CD4-positive, alpha-beta T cell treated with Interleukin-15 for 1 hour (primary cell): ENCODE measurements around the gene LZTS3.
A peak's percentile ranks its signal among the peaks of the same experiment; 100 is the strongest.
"Not testable (repeated sequence)": the region's sequence is repeated elsewhere in the genome, so short reads cannot be mapped to it uniquely, and the experiment has no call there.

Experiments
- DNase-seq: peaks from one replicate; pipeline ENCODE4 v3.0.0-alpha.2; 2020

The LZTS3 gene

GRCh38 chr20:3172933-3173609, at the start of gene LZTS3:
Gene LZTS3, minus strand, starts transcription at chr20:3173549. Its CDS starts 6,386 bp downstream, at chr20:3167163.
- peak; percentile 93 for DNase-seq

DNA sequence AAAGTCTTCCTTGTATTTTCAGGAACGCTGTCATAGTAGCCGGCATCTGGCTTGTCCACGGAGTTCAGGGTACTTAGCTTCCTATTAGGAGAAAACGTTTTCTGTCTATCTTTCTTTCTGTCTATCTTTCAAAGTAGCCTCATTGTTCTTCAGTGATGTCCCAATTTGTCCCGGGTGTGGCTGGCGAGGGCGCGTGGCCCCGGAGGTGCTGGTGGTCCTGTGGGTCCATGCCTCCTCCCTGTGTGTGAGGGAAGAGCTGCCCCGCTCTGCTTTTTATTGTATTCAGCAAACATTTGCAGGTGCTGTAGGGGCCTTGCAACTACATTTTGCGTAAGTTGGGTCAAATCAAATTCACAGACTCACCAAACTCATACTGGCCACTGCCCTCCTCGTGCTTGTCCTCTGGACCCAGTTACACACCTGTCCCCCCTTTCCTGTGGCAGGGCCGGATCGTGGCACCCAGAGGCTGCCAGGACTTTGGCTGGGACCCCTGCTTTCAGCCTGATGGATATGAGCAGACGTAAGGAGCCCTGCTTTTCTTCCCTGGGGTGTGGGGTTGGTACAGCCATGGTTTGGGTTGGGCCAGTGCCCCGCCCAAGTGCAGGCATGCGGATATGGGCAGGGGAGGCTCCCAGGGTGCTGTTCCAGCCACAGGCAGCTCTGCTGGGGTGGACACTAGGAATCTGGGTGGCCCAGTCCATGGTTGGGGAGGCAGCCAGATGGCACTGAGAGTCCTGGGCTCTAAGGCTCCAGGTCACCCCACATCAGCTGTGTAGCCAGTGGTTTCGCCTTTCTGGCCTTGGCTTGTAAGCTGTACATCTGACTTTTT, 48.3 kb upstream of the LZTS3 start:
- DNase-seq = no peak

DNA sequence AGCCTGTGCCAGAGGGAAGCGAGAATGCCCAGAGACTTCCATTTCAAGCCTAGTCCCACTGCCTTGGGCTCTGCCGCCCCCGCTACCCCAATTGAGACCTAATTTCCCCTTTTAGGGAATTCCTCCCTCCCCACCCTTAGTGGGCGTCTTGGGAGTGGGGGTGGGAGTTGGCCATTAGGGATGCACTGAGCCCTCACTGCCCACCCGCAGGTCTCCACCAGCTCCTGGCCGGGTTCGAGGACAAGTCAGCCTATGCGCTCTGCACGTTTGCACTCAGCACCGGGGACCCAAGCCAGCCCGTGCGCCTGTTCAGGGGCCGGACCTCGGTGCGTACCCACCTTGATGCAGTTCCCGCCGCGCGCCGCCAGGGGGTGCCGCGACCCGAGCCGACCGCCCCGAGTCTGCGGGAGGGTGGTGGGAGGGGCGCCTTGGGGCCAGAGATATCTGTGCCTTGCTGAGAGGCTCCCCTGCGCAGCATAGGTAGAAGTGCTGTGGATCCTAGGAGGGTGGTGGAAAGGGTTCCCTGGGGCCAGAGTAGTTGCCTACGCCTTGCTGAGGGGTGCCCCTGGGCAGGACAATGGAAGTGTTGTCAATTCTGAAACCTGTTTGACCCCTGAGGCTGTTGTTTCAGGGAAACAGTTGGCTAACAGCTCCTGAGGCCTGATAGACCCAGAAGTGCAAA, 45.1 kb upstream of the LZTS3 start:
- peak; percentile 65 for DNase-seq

GRCh38 chr20:3215359-3215917, 42.1 kb upstream of the LZTS3 start:
- not testable (repeated sequence) for DNase-seq

DNA sequence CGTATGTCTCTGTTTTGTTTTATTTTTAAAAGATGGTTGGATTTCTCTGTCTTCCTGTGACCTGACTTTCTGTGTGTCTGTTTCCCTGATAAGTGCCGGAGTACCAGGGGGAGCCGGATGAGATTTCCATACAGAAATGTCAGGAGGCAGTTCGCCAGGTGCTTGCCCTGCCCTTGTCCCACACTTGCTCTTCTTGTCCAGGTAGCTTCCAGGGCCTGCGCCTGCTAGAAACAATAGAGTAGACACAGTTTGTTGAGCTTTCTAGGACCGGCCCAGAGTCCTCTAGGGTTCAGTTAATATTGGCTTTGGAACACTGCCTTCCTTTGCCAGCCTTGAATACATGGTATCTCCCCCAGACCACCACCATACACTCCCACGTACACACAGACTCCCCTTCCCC, 39.9 kb upstream of the LZTS3 start:
- DNase-seq = no peak

- no peak for DNase-seq
Observed at GRCh38 chr20:3210346-3210745, 37.0 kb upstream of the LZTS3 start.

GRCh38 chr20:3209946-3210317, 36.6 kb upstream of the LZTS3 start:
- no peak for DNase-seq

DNA sequence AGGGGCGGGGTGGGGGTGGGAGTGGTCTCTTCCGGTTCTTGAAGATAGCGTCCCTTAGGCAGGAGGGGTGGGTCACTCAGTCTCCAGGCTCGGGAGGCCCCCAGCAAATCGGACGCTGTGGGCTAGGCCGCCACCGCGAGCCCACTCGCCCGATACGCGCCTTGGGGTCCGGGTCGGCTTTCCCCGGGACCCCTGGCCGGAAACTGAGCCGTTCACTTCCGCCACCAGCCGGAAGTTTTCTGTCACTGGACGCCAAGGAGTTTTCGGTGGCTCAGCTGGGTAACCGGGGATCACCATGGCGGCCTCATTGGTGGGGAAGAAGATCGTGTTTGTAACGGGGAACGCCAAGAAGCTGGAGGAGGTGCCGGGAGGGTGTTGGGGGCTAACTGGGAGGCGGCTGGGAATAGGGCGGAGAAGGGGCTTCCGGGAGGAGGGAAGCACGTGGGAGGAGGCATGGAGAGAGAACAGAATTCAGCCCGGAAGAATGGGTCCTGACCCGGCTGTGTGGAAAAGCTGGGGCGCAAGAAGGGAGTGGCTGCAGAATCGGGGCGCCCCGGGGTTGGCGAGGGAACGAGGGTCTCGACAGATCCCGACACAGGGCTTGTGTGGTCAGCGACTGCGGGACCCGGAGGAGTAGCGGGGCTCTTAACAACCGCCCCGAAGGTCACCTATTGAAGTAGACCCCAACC, 36.1 kb upstream of the LZTS3 start, which contains the start of gene ITPA:
Gene ITPA, plus strand, starts transcription at position 242 of the 689 bp plus-strand sequence. Its CDS starts 54 bp downstream, at position 296.
- peak; percentile 58 for DNase-seq

DNA sequence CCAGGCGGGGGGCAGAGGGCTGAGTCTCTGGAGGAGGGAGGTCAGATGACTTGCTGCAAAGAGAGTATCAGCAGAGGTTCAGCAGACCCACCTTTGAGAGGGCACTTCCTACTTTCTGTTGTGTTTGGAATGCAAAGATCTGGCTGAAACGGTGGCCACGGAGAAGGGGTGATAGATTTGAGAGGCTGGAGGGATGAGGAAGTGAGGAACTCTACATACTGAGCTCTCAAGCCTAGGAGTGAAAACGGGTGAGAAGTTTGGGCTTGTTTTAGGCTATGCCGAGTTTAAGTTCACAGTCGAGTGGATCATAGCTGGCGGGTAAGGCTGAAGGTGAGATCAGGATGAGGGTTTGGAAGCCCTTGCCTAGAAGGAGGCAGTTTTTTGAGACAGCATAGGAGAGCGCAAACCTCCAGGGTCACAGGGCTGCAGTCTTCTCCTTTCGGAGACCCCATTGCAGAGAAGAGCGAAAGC, 35.5 kb upstream of the LZTS3 start:
- no peak for DNase-seq

DNA sequence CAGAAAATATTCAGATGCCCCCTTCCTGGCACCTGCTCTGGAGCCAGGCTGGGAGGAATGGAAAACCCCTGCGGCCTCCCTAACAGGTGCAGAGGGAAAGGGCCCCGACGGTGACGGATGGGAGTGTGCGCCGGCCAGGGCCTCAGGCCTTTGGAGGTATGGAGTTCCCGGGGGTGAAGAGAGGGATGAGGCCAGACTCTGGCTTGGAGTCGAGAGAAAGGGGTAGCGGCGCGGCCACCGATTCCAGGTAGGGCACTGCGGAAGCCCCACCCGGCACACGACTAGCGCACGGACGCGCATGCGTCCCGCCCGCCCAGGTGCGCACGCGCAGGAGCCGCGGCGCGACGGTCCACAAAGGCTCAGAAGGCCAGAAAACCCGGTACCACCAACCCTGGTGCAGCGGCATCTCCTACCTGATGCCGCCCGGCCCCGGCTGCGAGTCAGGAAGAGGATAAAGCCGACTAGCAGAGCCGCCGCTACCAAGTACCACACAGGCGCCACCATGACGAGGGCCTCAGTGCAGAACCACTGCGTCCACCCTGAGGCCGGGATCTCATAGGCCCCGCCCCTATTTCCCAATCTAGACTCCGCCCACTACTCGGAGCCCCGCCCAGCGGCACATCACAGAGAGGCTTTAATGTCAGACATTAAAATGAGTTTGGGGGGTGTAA, 30.9 kb upstream of the LZTS3 start, which contains the start of gene DDRGK1:
Gene DDRGK1, minus strand, starts transcription at position 559 of the 671 bp plus-strand sequence. Its CDS starts 55 bp downstream, at position 504.
- peak; percentile 89 for DNase-seq

DNA sequence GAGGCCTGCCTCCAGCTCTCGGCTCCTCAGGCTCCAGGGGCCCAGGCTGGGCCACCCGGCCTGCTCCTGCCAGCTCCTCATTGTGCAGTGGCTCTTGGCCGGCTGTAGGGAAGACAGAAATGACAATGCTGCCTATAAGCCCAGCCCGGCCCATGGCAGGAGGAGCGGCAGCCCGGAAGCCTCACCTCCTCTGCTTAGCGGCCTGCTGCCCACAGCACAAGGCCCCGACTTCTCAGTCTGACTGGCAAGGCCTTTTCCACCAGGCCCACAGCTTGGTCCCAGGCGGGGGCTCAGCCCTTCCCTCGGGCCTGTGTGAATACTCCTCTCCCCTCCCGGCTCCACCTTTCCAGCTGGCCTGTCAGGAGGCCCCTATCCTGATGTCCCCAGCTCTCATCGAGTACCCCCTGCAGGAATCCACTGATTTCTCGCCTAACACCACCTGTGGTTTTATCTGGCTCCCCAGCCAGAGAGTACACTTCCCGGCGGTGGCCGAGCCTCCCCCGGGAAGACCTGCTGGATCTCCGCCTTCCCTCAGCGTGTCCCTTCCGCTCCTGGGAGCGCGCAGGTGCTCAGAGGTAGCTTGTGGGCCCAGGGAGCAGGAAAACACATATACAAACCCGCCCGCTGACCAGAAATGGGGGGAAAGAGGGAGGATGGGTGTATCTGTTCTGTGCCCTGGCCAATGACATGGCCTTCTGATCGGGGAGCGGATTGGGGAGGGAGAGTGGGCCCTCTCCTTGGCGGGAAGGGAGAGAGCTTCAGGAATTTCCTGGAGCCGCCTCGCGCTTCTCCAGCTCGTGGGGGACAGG, 30.2 kb upstream of the LZTS3 start:
- no peak for DNase-seq

DNA sequence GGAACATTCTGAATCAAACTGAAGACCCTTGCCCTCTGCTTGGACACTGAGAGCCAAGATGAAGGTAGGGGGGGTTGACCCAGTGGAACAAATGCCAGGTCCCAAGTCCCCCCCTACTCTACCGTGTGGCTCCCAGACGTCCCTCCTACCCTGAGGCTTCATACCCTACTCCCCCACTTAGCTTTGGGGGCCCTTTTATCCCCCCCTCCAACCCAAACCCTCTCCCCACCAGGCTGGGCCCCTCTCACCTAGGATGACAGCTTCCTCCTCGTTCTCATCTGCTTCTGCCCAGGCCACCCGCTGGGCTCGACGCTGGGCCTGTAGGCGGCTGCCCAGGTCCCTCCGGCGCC, 29.6 kb upstream of the LZTS3 start:
- DNase-seq = no peak

DNA sequence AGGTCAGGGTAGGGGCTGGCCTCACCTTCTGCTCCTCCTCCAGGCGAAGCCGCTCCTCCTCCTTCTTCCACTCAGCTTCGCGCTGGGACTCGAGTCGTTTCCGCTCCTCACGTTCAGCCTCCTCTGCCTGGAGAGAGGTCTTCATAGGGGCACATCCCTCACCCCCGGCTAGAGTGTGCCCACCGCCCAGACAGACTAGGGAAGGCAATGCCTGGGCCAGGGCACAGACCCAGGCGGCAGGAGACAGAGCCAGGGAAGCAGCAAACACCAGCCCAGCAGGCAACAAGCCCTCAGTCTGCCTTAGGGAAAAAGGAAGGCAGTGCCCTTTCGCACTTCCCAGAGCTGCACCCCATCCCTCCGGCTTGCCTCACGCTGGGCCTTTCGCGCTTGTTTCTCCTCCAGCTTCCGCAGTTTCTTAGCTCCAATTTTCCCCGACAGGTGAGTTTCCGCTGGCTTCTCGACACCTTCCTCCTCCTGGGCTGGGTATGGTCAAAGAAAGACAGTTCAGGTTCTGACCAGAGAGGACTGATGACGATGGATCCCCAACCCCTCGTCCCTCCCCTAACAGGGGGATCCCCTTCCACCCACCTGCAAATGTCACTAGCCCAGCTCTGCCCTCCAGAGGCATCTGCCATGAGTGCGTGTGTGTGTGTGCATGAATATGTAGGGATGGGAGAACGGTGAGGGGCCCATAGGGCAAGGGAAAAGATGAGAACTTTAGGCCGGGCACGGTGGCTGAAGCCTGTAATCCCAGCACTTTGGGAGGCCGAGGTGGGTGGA, 26.8 kb upstream of the LZTS3 start:
- no peak for DNase-seq

GRCh38 chr20:3199206-3199605, 25.9 kb upstream of the LZTS3 start:
- DNase-seq = no peak

GRCh38 chr20:3195590-3196237, 22.4 kb upstream of the LZTS3 start:
- DNase-seq = no peak

DNA sequence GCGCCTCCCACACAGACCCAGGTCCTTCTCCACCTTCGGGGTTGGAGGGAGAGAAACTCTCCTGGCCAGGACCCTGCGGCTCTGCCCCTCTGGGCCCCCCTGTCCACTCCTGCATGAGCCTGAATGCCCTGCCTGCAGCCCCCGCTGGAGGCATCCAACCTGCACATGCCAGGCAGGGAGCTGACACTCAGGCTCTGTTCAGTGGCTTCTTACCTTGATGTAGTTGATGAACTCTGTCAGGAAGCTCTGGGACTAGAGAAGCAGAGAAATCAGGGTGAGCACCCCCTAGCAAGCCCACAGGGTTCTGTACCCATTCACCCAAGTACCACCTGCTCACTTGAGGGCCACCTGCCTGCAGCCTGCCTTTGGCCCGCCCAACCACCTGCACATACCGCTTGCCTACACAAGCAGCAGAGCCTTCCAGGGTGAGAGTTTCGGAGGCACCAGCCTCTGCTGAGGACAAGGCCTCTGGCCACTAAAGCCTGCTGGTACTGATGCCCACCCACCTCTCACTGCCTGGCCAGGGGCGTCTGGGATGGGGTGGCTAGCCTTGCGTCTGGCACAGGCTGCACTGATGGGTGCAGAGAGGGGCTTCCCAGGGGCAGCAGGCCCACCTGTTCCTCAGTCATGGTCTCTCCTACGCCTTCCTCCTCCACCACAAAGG, 21.4 kb upstream of the LZTS3 start:
- no peak for DNase-seq

DNA sequence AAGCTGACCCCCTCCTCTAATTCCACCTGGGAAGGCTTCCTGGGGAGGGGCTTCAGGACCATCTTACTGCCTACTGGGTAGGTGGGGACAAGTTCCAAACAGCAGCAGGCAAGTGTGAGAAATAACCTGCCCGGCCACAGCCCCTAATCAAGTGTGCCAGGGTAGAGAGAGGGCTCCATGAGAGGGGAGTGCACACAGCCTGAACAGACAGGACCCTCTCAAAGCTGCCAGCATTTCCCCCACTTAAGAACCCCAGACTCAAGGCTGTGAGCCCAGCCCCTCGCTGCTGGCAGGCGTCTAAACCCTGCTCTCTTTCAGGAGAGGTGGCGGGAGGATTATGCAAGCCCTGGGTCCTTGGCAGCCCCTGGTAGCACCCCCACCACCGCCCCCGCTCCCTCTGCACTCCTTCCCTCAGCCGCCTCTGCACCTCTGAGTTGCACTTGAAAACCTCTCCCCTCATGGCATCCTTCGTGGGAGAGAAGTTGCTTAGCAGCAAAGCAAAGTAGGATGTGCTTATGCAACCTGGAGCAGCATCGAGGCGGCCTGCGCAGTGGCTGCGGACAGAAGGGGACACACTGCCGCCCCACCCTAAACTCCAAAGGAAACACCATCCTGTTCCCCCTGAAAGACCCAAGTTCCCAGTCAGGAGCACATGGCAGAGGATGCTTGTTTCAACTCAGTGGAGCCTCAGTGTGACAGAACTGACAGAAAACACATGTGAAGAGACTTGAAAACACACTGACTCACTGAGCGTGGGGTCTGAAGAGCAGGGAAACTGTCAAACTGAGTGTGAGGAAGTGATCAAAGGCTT, 20.7 kb upstream of the LZTS3 start:
- no peak for DNase-seq
